Naive B cell (primary cell): ENCODE measurements around the gene CAMK1D. TPM values are rescaled to one million over a fixed set of nuclear protein-coding genes. Genes with fewer than 3 reads are reported as not detected.

Experiments
- ATAC-seq, 2 donors: fragments of 150-1000 bp; cut with Tn5 transposase; 2 replicates each; pipeline ENCODE4 v1.10.0; 2021; ENCODE audit warnings: low read depth in 2 of 2, mild to moderate bottlenecking in 2 of 2, moderate library complexity in 2 of 2
- DNase-seq: peaks from one replicate; pipeline ENCODE4 v3.0.0; 2022
- H3K27ac Mint-ChIP-seq, 6 donors: one replicate each; pipeline ENCODE4 v1.8.0; 2020 to 2022; ENCODE audit warnings: mild to moderate bottlenecking in 6 of 6, mixed read lengths in 6 of 6, moderate library complexity in 5 of 6, inconsistent platforms in 2 of 6
- H3K27me3 Mint-ChIP-seq, 3 donors: one replicate each; pipeline ENCODE4 v1.8.0; 2021 to 2022; ENCODE audit warnings: mixed read lengths in 3 of 3, mild to moderate bottlenecking in 1 of 3
- H3K36me3 Mint-ChIP-seq, 2 donors: one replicate each; pipeline ENCODE4 v1.8.0; 2020 to 2022; ENCODE audit warnings: mixed read lengths in 2 of 2, inconsistent platforms in 1 of 2, mild to moderate bottlenecking in 1 of 2
- H3K4me1 Mint-ChIP-seq, 3 donors: one replicate each; pipeline ENCODE4 v1.8.0; 2020 to 2022; ENCODE audit warnings: mixed read lengths in 3 of 3, inconsistent platforms in 1 of 3, mild to moderate bottlenecking in 1 of 3, moderate library complexity in 1 of 3
- H3K4me3 Mint-ChIP-seq, 8 donors: one replicate each; pipeline ENCODE4 v1.8.0; 2020 to 2022; ENCODE audit warnings: mild to moderate bottlenecking in 8 of 8, mixed read lengths in 8 of 8, moderate library complexity in 8 of 8, inconsistent platforms in 2 of 8
- H3K9me3 Mint-ChIP-seq, 7 donors: one replicate each; pipeline ENCODE4 v1.8.0; 2020 to 2022; ENCODE audit warnings: mixed read lengths in 7 of 7, mild to moderate bottlenecking in 5 of 7, inconsistent platforms in 2 of 7, moderate library complexity in 1 of 7
- polyA plus RNA-seq, 6 donors: library from polyadenylated mRNA; unstranded; fragments of 300-500 nt; fragmentation: Illumina TruSeq; gene quantifications; one replicate each; pipeline ENCODE4 v1.2.3, GENCODE V29; 2021; ENCODE audit warnings: low read depth in 6 of 6

CAMK1D gene
- polyA plus RNA-seq, 6 donors from 2014 or later: 12.2 to 54.1 (median 35.6) TPM

DNA sequence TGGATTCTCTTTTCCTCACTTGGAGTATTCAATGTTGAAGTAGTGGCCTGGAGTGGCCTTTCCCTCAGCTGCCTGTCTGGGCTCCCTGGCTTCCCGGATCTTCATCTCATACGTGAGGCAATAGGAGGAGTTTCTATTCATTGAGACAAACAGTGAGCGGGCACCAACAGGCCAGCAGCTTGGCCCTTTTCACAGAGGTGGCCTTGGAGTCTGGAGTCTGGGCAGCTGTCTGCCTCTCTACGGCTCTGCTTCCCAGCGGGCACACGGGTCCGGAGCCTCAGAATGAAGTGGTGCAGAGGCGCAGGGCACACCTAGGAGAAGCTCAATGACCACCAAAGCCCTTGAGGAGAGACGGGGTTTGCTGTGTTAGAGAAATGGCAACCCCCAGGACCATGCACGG, 482.7 kb downstream of the CAMK1D start:
- Mint-ChIP-seq H3K27me3 (no peaks in the 10 kb centered on the region), H3K27ac (peak overlapping the region in 3 of 6 donors; percentile 1 to 22 (median 12)), H3K4me3 (no peak overlapping the region), H3K9me3 (no peaks in the 10 kb centered on the region), H3K4me1 (peaks cover 0 to 3% (median 0%) of the 10 kb centered on the region in 3 donors), H3K36me3 (peaks cover 9 to 22% of the 10 kb centered on the region in 2 donors)
- no peak for DNase-seq
- no peak for ATAC-seq

DNA sequence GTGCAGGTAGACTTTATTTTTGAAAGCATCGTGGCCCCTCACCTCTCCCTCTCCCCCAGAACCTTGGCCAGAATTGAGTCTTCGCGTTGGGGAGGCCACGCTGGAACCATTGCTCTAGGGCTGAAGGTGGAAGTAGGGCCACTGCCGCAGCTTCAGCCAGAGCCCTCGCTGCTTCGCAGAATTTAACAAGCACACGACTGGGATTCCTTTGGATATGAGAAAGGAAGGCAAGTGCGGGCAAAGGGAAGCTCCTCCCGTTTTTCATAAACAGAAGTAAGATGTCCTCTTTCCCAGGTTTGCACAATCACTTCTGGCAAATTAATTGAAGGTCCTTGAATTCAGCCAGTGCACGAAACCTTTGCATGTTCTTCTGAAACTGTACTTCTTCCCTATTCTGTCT, 484.1 kb downstream of the CAMK1D start:
- Mint-ChIP-seq H3K36me3 (peaks cover 5 to 9% of the 10 kb centered on the region in 2 donors), H3K4me1 (peaks cover 0 to 4% (median 3%) of the 10 kb centered on the region in 3 donors), H3K4me3 (no peak overlapping the region), H3K27ac (peak overlapping the region in 1 of 6 donors; percentile 20), H3K9me3 (no peaks in the 10 kb centered on the region), H3K27me3 (no peaks in the 10 kb centered on the region)
- no peak for ATAC-seq
- DNase-seq: no peak

DNA sequence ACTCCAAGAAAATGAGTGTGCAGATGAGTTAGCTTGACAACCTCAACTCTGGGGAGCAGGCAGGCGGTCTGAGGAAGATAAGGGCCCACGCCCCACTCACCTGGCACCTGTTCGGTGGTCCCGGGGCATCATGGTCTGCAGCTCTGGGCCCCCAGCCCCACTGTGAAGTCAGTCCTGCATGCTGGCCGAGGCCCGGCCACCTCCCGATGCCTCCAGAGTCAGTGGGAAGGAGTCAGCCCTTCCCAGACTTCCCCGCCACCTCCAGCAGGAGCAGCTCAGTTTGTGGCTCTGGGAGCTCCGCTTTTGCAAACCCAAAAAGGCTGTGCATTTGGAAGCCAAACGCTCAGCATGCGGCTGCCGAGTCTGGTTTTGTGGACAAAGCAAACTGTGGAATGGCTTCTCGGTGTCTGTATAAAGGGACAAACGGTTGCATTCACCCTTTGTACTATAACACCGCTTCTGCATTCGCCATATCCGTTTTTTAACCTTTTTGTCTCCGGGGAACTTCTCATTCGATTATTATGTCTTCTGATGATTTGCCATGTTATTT, 484.8 kb downstream of the CAMK1D start:
- H3K27ac Mint-ChIP-seq: no peak overlapping the region

DNA sequence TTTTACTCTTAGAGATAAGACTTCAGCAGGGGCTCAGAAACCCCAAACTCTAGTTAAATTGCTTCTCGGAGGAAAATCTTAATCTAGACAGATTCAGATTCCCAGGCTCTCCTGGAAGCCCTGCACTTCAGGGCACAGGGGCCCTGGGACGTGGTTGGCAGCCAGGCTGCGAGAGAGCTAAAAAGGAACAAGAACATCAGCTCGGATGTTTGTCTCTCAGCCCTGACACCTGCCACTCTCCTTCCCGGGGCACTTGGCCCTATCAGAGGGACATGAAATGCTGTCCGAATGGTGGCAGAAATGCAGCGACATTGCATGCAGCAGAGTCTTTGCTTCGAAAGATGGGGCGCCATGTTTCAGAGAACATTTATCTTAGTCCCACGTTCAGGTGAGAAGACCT, 485.4 kb downstream of the CAMK1D start:
- Mint-ChIP-seq H3K4me3 (no peak overlapping the region), H3K27ac (peak overlapping the region in 1 of 6 donors; percentile 24), H3K36me3 (no peaks in the 10 kb centered on the region), H3K4me1 (peaks cover 0 to 4% (median 3%) of the 10 kb centered on the region in 3 donors), H3K9me3 (no peaks in the 10 kb centered on the region), H3K27me3 (no peaks in the 10 kb centered on the region)
- ATAC-seq (no peak), DNase-seq (no peak)

More for the DNA sequence above, 484.8 kb downstream of the CAMK1D start:
- peaks cover under 1 to 2% of the 10 kb centered on the region in 2 donors for H3K36me3 Mint-ChIP-seq
- ATAC-seq (no peak), DNase-seq (no peak)
- peaks cover 0 to 4% (median 3%) of the 10 kb centered on the region in 3 donors for H3K4me1 Mint-ChIP-seq
- no peak overlapping the region for H3K4me3 Mint-ChIP-seq
- H3K9me3 Mint-ChIP-seq: no peaks in the 10 kb centered on the region
- no peaks in the 10 kb centered on the region for H3K27me3 Mint-ChIP-seq

DNA sequence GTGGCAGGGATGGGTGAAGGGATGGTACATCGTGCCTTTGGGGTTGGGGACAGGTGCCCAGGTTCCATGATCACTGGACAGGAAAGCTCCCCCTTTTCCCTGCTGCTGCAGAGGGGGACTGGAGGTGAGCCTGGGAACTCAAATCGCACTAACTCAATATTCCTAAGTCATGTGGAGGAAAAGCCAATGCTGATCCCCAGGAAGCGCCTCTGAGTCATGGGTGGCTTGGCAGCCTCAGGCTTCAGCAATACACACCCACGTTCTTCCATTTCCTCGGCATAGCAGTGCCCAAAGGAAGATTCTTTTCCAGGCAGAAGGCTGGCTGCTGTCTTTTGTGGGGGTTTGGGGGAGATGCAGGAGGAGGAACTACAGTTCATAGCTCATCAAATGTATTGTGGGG, 486.4 kb downstream of the CAMK1D start:
- peaks cover 0 to 4% (median 3%) of the 10 kb centered on the region in 3 donors for H3K4me1 Mint-ChIP-seq
- H3K27me3 Mint-ChIP-seq: no peaks in the 10 kb centered on the region
- no peaks in the 10 kb centered on the region for H3K9me3 Mint-ChIP-seq
- H3K4me3 Mint-ChIP-seq: peak overlapping the region in 1 of 8 donors; percentile 16
- DNase-seq (no peak), ATAC-seq (no peak)
- peak overlapping the region in 1 of 6 donors; percentile 69 for H3K27ac Mint-ChIP-seq
- no peaks in the 10 kb centered on the region for H3K36me3 Mint-ChIP-seq

DNA sequence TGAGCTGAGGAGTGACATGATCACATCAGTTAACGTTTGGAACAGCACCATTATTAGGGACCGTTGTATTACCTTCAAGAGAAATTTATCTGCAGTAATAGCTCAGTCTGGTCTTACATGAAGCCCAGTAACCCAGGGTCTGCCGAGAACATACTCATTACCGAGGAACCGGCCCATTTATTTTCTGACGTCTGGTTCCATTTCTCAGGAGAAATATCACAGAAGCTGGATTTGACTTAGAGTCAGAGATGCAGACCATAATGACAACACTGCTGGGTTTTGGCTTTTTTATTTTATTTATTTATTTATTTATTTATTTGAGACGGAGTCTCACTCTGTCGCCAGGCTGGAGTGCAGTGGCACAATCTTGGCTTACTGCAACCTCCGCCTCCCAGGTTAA, 489.0 kb downstream of the CAMK1D start:
- Mint-ChIP-seq H3K27me3 (peaks cover 0 to 5% (median 0%) of the 10 kb centered on the region in 3 donors), H3K27ac (no peak overlapping the region), H3K9me3 (no peaks in the 10 kb centered on the region), H3K4me1 (peaks cover 0 to 4% (median 3%) of the 10 kb centered on the region in 3 donors), H3K4me3 (no peak overlapping the region), H3K36me3 (no peaks in the 10 kb centered on the region)
- ATAC-seq (no peak), DNase-seq (no peak)

DNA sequence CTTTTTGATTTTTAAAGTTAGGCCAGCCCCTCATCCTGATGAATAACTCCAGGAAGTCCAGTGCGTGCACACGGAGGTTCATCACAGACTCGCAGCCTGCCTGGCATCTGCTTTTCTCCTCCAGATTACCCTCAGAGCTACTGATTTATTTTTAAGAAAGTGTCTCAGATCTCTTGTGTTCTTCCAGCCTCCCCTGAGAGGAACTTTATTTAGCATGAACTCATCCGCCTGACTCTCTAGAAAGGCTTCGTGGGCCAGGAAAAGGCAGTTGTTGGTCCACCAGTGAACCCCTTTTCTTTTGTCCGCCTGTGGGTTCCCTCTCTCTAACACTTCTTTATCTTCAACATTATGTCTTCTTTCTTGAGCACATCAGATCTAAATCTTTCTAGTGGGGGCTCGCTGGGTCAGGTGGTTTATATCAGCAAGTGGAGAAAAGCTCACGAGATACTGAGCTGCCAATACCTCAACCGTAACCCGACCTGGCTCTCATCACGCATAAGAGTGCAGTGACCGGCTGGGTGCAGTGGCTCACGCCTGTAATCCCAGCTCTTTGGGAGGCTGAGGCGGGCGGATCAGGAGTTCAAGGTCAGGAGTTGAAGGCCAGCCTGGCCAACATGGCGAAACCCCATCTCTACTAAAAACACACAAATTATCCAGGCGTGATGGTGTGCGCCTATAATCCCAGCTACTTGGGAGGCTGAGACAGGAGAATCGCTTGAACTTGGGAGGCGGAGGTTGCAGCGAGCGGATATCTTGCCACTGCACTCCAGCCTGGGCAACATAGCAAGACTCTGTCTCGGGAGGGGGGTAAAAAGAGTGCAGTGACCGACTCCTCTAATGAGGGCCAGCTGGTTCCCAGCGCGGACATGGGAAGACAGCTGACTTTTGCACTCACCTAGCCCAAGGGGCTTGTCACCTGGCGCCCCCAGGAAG, 489.9 kb downstream of the CAMK1D start:
- Mint-ChIP-seq H3K36me3 (no peaks in the 10 kb centered on the region), H3K27ac (no peak overlapping the region), H3K9me3 (no peaks in the 10 kb centered on the region), H3K27me3 (peaks cover 0 to 5% (median 0%) of the 10 kb centered on the region in 3 donors), H3K4me3 (peak overlapping the region in 1 of 8 donors; percentile 10), H3K4me1 (peaks cover 0 to 4% (median 3%) of the 10 kb centered on the region in 3 donors)
- no peak for ATAC-seq
- DNase-seq: no peak

DNA sequence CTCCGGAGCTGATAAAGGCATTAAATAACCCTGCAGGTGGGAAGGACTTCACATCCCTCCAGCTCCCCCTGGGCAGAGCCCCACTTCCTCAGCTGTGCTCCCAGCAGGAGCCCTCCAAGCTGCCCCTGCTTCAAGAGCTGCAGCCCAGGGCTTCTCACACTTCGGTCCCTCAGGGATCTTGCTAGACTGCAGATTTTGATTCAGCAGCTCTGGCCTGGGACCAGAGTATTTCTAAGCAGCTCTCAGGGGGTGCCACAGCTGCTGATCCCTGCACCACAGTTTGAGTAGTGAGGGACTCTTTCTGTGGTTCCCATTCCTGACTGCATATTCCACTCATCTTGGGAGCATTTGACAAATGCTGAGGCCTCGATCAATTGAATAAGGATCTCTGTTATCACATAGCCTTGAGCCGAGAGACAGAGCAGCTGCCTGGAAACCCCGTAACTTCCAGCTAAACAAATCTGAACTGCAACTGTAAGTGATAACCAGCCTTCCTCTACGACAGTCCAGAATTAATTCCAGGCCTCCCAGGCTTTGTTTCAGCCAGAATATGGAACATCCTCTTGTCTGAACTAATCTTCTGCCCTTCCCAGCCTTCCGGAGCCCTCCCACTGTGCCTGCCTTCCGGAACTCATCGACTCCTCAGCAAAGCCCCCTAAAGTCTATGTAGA, 490.7 kb downstream of the CAMK1D start:
- no peak for ATAC-seq
- peaks cover 0 to 8% (median 7%) of the 10 kb centered on the region in 3 donors for H3K27me3 Mint-ChIP-seq
- DNase-seq: no peak
- peak overlapping the region in 1 of 6 donors; percentile 52 for H3K27ac Mint-ChIP-seq
- H3K36me3 Mint-ChIP-seq: no peaks in the 10 kb centered on the region
- H3K9me3 Mint-ChIP-seq: no peaks in the 10 kb centered on the region
- no peak overlapping the region for H3K4me3 Mint-ChIP-seq
- H3K4me1 Mint-ChIP-seq: peaks cover 0 to 4% (median 3%) of the 10 kb centered on the region in 3 donors

DNA sequence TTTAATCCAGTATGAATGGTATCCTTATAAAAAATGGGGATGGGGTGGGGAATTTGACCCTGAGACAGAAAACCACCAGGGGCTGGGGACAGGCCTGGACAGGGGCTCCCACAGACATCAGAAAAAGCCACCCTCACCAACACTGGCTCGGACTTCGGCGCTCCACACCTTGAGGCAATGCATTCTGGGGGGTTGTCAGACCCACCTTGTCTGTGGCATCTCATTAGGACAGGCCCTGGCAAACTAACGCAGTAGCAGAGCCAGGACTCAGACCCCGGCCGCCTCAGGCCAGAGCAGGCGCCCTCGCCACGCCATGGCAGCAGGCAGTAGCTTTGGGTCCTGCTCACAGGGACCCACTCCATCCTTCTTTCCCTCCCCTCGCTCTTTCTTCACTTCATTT, 492.1 kb downstream of the CAMK1D start:
- ATAC-seq (no peak), DNase-seq (no peak)
- peaks cover 0 to 4% (median 3%) of the 10 kb centered on the region in 3 donors for H3K4me1 Mint-ChIP-seq
- H3K27me3 Mint-ChIP-seq: peaks cover 0 to 18% (median 14%) of the 10 kb centered on the region in 3 donors
- no peaks in the 10 kb centered on the region for H3K9me3 Mint-ChIP-seq
- H3K4me3 Mint-ChIP-seq: no peak overlapping the region
- no peaks in the 10 kb centered on the region for H3K36me3 Mint-ChIP-seq
- peak overlapping the region in 2 of 6 donors; percentile 20 to 73 for H3K27ac Mint-ChIP-seq

DNA sequence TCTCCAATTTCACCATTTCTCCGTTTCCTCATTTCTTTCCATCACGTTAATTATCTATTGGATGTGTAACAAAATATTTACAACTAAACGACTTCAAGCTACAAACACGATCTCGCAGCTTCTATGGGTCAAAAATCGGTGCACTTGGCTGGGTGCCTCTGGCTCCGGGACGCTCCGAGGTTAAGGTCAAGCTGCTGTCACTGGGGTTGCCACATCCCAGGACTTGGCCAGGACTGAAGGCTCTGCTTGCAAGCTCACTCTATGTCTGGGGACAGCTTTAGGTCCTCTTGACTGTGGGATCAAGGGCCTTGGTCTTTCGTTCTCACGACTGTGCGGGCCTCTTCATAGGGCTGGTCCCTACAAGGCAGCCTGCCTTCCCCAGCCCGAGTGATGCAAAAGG, 492.5 kb downstream of the CAMK1D start:
- Mint-ChIP-seq H3K36me3 (no peaks in the 10 kb centered on the region), H3K4me3 (no peak overlapping the region), H3K4me1 (peaks cover 0 to 4% (median 3%) of the 10 kb centered on the region in 3 donors), H3K27me3 (peaks cover 2 to 20% (median 14%) of the 10 kb centered on the region in 3 donors), H3K27ac (peak overlapping the region in 2 of 6 donors; percentile 28 to 73), H3K9me3 (no peaks in the 10 kb centered on the region)
- DNase-seq (no peak), ATAC-seq (no peak)

DNA sequence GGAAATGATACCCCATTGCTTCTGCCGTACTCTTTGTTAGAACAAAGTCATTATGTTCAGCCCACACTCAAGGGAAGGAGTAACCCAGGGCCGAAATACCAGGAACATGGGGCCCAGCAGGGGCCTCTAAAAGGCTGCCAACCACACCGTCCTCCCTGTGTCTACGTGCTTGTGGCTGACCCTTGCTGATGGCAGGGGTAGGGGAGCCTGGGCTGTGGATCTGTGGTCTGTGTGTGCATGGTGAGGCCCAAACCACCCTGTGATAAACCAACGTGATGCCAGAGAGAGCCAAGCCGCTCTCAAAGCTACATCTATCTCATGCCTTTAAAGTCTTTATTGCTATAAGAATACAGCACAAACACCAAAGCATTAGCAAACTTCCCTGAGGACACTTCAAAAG, 493.0 kb downstream of the CAMK1D start:
- Mint-ChIP-seq H3K4me3 (no peak overlapping the region), H3K9me3 (peaks cover 0 to 1% (median 0%) of the 10 kb centered on the region in 7 donors), H3K4me1 (peaks cover 0 to 4% (median 3%) of the 10 kb centered on the region in 3 donors), H3K27ac (no peak overlapping the region), H3K36me3 (no peaks in the 10 kb centered on the region), H3K27me3 (peaks cover 6 to 20% (median 14%) of the 10 kb centered on the region in 3 donors)
- DNase-seq: no peak
- no peak for ATAC-seq

DNA sequence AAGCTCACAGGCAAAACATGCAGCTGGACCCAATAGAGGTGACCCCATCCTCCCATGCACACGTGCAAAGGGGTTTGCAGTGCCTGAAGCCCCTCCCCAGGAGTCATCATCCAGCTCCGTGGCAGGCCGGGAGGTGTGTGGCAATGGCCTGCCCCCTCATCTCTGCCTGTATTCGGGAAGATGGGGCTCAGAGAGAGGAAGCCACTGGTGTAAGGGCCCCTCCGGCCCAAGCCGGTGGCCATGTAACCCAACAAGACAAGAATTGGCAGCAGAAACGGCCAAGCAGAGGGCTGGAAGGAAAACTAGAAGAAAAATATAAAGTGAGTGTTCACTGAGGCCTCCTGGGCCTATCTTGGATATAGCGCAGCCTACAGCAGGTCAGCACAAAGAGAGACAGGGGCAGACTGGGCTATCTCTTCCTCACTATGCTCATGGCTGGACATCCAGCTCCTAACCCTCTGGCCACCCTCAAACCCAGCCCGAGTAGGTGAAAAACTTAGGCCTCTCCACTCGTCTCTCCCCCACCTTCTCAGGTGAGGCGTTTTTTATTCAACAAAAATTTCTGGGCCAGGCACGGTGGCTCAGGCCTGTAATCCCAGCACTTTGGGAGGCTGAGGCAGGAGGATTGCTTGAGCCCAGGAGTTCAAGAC, 494.1 kb downstream of the CAMK1D start:
- H3K36me3 Mint-ChIP-seq: no peaks in the 10 kb centered on the region
- DNase-seq (no peak), ATAC-seq (no peak)
- peaks cover 7 to 20% (median 14%) of the 10 kb centered on the region in 3 donors for H3K27me3 Mint-ChIP-seq
- peaks cover 0 to 1% (median 0%) of the 10 kb centered on the region in 7 donors for H3K9me3 Mint-ChIP-seq
- no peak overlapping the region for H3K4me3 Mint-ChIP-seq
- no peaks in the 10 kb centered on the region for H3K4me1 Mint-ChIP-seq
- H3K27ac Mint-ChIP-seq: peak overlapping the region in 1 of 6 donors; percentile 12
